ENCODE data around the gene LRRC74A. TPM values are rescaled to one million over a fixed set of nuclear protein-coding genes. Genes with fewer than 3 reads are reported as not detected.

Gene LRRC74A
- total RNA-seq, 3 donors from 2014 or later (not counting 1 experiment from before 2014, with no cell fraction given): not detected

GRCh38 chr14:76842414-76842813, 16.2 kb downstream of the LRRC74A start:
- Histone ChIP-seq H3K27ac (ENCODE audit: low read length) (no peak overlapping the region), H3K36me3 (ENCODE audit: control insufficient read depth, insufficient read depth, low read length) (no peaks in the 10 kb centered on the region), H3K9me3 (ENCODE audit: control insufficient read depth, insufficient read depth, low read length) (no peaks in the 10 kb centered on the region), H3K4me1 (ENCODE audit: control insufficient read depth, insufficient read depth, low read length) (peaks cover 5% of the 10 kb centered on the region), H3K4me3 (ENCODE audit: low read length) (no peak overlapping the region), H3K27me3 (ENCODE audit: control insufficient read depth, insufficient read depth, low read length) (no peaks in the 10 kb centered on the region)
- intact Hi-C loops (cut with micrococcal nuclease): no loop called here
- Mint-ChIP-seq H3K4me3 (no peak overlapping the region), H3K36me3 (no peaks in the 10 kb centered on the region), H3K4me1 (peaks cover 0 to 4% of the 10 kb centered on the region in 2 donors), H3K27me3 (ENCODE audit: low read depth in 2 of 2) (peaks cover 13 to 22% of the 10 kb centered on the region in 2 donors), H3K27ac (no peak overlapping the region), H3K9me3 (no peaks in the 10 kb centered on the region)
- DNase-seq (no peak), ATAC-seq (no peak)
- no peak for TF ChIP-seq CTCF (IDR thresholded peaks at IDR 0.05)

GRCh38 chr14:76844223-76844622, 18.0 kb downstream of the LRRC74A start:
- H3K4me3 ChIP-seq (ENCODE audit: low read length): no peak overlapping the region
- H3K27ac Mint-ChIP-seq: no peak overlapping the region
- no peaks in the 10 kb centered on the region for H3K9me3 Mint-ChIP-seq
- no peak for TF ChIP-seq CTCF (IDR thresholded peaks at IDR 0.05)
- H3K27me3 ChIP-seq (ENCODE audit: control insufficient read depth, insufficient read depth, low read length): no peaks in the 10 kb centered on the region
- DNase-seq: peak in 1 of 2 donors; percentile 72
- H3K4me1 Mint-ChIP-seq: peaks cover 0 to 4% of the 10 kb centered on the region in 2 donors
- H3K4me1 ChIP-seq (ENCODE audit: control insufficient read depth, insufficient read depth, low read length): peaks cover 5% of the 10 kb centered on the region
- no peaks in the 10 kb centered on the region for H3K9me3 ChIP-seq (ENCODE audit: control insufficient read depth, insufficient read depth, low read length)
- intact Hi-C loops (cut with micrococcal nuclease): no loop called here
- 54% methylated on average over 7 of the region's 9 CpGs for WGBS (ENCODE audit: insufficient coverage)
- H3K36me3 ChIP-seq (ENCODE audit: control insufficient read depth, insufficient read depth, low read length): no peaks in the 10 kb centered on the region
- H3K4me3 Mint-ChIP-seq: no peak overlapping the region
- peaks cover 11 to 14% of the 10 kb centered on the region in 2 donors for H3K27me3 Mint-ChIP-seq (ENCODE audit: low read depth in 2 of 2)
- H3K27ac ChIP-seq (ENCODE audit: low read length): no peak overlapping the region
- no peaks in the 10 kb centered on the region for H3K36me3 Mint-ChIP-seq
- ATAC-seq: peak; percentile 83 to 98 (median 94)

GRCh38 chr14:76846331-76847047, 20.3 kb downstream of the LRRC74A start:
- no peak for TF ChIP-seq CTCF (IDR thresholded peaks at IDR 0.05)
- Histone ChIP-seq H3K27ac (ENCODE audit: low read length) (no peak overlapping the region), H3K4me3 (ENCODE audit: low read length) (no peak overlapping the region), H3K27me3 (ENCODE audit: control insufficient read depth, insufficient read depth, low read length) (no peaks in the 10 kb centered on the region), H3K36me3 (ENCODE audit: control insufficient read depth, insufficient read depth, low read length) (no peaks in the 10 kb centered on the region), H3K9me3 (ENCODE audit: control insufficient read depth, insufficient read depth, low read length) (no peaks in the 10 kb centered on the region), H3K4me1 (ENCODE audit: control insufficient read depth, insufficient read depth, low read length) (peaks cover 5% of the 10 kb centered on the region)
- DNase-seq: no peak
- Mint-ChIP-seq H3K27me3 (ENCODE audit: low read depth in 2 of 2) (peaks cover 11 to 14% of the 10 kb centered on the region in 2 donors), H3K4me3 (no peak overlapping the region), H3K27ac (no peak overlapping the region), H3K36me3 (no peaks in the 10 kb centered on the region), H3K4me1 (peaks cover 0 to 4% of the 10 kb centered on the region in 2 donors), H3K9me3 (no peaks in the 10 kb centered on the region)
- intact Hi-C loops (cut with micrococcal nuclease): no loop called here
- no peak for ATAC-seq
- WGBS (ENCODE audit: insufficient coverage): 80% methylated on average over 6 of the region's 7 CpGs

- no peaks in the 10 kb centered on the region for H3K36me3 ChIP-seq (ENCODE audit: control insufficient read depth, insufficient read depth, low read length)
- H3K4me3 ChIP-seq (ENCODE audit: low read length): no peak overlapping the region
- H3K27me3 ChIP-seq (ENCODE audit: control insufficient read depth, insufficient read depth, low read length): no peaks in the 10 kb centered on the region
- intact Hi-C loops (cut with micrococcal nuclease): no loop called here
- Mint-ChIP-seq H3K36me3 (no peaks in the 10 kb centered on the region), H3K27me3 (ENCODE audit: low read depth in 2 of 2) (peaks cover 11 to 17% of the 10 kb centered on the region in 2 donors), H3K4me3 (no peak overlapping the region), H3K9me3 (no peaks in the 10 kb centered on the region), H3K4me1 (peaks cover 0 to 4% of the 10 kb centered on the region in 2 donors), H3K27ac (no peak overlapping the region)
- DNase-seq (no peak), ATAC-seq (no peak)
- WGBS (ENCODE audit: insufficient coverage): 91% methylated on average over 6 of the region's 6 CpGs
- H3K4me1 ChIP-seq (ENCODE audit: control insufficient read depth, insufficient read depth, low read length): peaks cover 5% of the 10 kb centered on the region
- no peak for TF ChIP-seq CTCF (IDR thresholded peaks at IDR 0.05)
- H3K9me3 ChIP-seq (ENCODE audit: control insufficient read depth, insufficient read depth, low read length): no peaks in the 10 kb centered on the region
- no peak overlapping the region for H3K27ac ChIP-seq (ENCODE audit: low read length)
These were observed 22.7 kb downstream of the LRRC74A start for GRCh38 chr14:76848879-76849278.
